H9 (cell line): ENCODE measurements around the gene TMEM178B. TPM values are rescaled to one million over a fixed set of nuclear protein-coding genes. Genes with fewer than 3 reads are reported as not detected.
A peak's percentile ranks its signal among the peaks of the same experiment; 100 is the strongest.

Source experiments
- DNase-seq: peaks from one replicate; pipeline ENCODE4 v3.0.0-alpha.2; 2017
- H2AFZ ChIP-seq: one replicate; pipeline ENCODE4 v1.6.1; 2013; ENCODE audit warnings: mild to moderate bottlenecking, low read length, control low read depth, moderate library complexity
- H2AK5ac ChIP-seq: 2 replicates; pipeline ENCODE4 v1.6.1; 2013; ENCODE audit warnings: low read length, control low read depth, mixed read lengths; ENCODE audit not compliant: insufficient read length
- H2BK120ac ChIP-seq: one replicate; pipeline ENCODE4 v1.6.1; 2013; ENCODE audit warnings: low read depth, mild to moderate bottlenecking, low read length, control low read depth, inconsistent platforms; ENCODE audit not compliant: poor library complexity, severe bottlenecking
- H2BK12ac ChIP-seq: 2 replicates; pipeline ENCODE4 v1.6.1; 2013; ENCODE audit warnings: low read length, control low read depth, mixed read lengths, low read depth; ENCODE audit not compliant: insufficient read length
- H2BK15ac ChIP-seq: 2 replicates; pipeline ENCODE4 v1.6.1; 2013; ENCODE audit warnings: low read depth, low read length, control low read depth
- H2BK20ac ChIP-seq: one replicate; pipeline ENCODE4 v1.6.1; 2013; ENCODE audit warnings: low read depth, mild to moderate bottlenecking, low read length, control low read depth, inconsistent platforms; ENCODE audit not compliant: poor library complexity, severe bottlenecking
- H2BK5ac ChIP-seq: 2 replicates; pipeline ENCODE4 v1.6.1; 2013; ENCODE audit warnings: low read length, control low read depth, mixed read lengths; ENCODE audit not compliant: insufficient read length
- H3K14ac ChIP-seq: 2 replicates; pipeline ENCODE4 v1.6.1; 2013; ENCODE audit warnings: low read length, control low read depth; ENCODE audit not compliant: insufficient read depth
- H3K18ac ChIP-seq: 2 replicates; pipeline ENCODE4 v1.6.1; 2013; ENCODE audit warnings: low read depth, mild to moderate bottlenecking, mixed read lengths, low read length, control low read depth; ENCODE audit not compliant: insufficient read length
- H3K23ac ChIP-seq: 2 replicates; pipeline ENCODE4 v1.6.1; 2013; ENCODE audit warnings: low read length, control low read depth, mixed read lengths, low read depth; ENCODE audit not compliant: insufficient read length
- H3K23me2 ChIP-seq: 2 replicates; pipeline ENCODE4 v1.6.1; 2013; ENCODE audit warnings: low read depth, mild to moderate bottlenecking, mixed read lengths, low read length, control low read depth; ENCODE audit not compliant: insufficient read length, poor library complexity, severe bottlenecking
- H3K27ac ChIP-seq: 2 replicates; pipeline ENCODE4 v1.5.1; 2013; ENCODE audit warnings: low read length, control low read depth, mixed read lengths, low read depth; ENCODE audit not compliant: insufficient read length
- H3K27me3 ChIP-seq: 2 replicates; pipeline ENCODE4 v1.6.1; 2013; ENCODE audit warnings: low read length, control low read depth, inconsistent platforms; ENCODE audit not compliant: insufficient read depth
- H3K4ac ChIP-seq: 2 replicates; pipeline ENCODE4 v1.6.1; 2013; ENCODE audit warnings: low read depth, mild to moderate bottlenecking, control low read depth, inconsistent platforms, low read length, moderate library complexity
- H3K4me1 ChIP-seq: 2 replicates; pipeline ENCODE4 v1.6.1; 2013; ENCODE audit warnings: low read length, control low read depth, inconsistent platforms; ENCODE audit not compliant: insufficient read depth
- H3K4me2 ChIP-seq: 2 replicates; pipeline ENCODE4 v1.6.1; 2013; ENCODE audit warnings: low read length, control low read depth, mixed read lengths; ENCODE audit not compliant: insufficient read length, insufficient read depth
- H3K56ac ChIP-seq: 2 replicates; pipeline ENCODE4 v1.6.1; 2013; ENCODE audit warnings: low read depth, mild to moderate bottlenecking, mixed read lengths, low read length, control low read depth; ENCODE audit not compliant: insufficient read length
- H3K79me1 ChIP-seq: 2 replicates; pipeline ENCODE4 v1.6.1; 2013; ENCODE audit warnings: low read depth, mild to moderate bottlenecking, moderate library complexity, low read length, control low read depth, inconsistent platforms; ENCODE audit not compliant: insufficient read depth, poor library complexity, severe bottlenecking
- H3K79me2 ChIP-seq: 2 replicates; pipeline ENCODE4 v1.6.1; 2013; ENCODE audit warnings: low read length, control low read depth, inconsistent platforms; ENCODE audit not compliant: insufficient read depth
- H3K9ac ChIP-seq: 2 replicates; pipeline ENCODE4 v1.6.1; 2013; ENCODE audit warnings: low read length, control low read depth, mixed read lengths; ENCODE audit not compliant: insufficient read length; ENCODE audit errors: extremely low read depth
- H3K9me3 ChIP-seq: one replicate; pipeline ENCODE4 v1.6.1; 2013; ENCODE audit warnings: low read depth, low read length, inconsistent platforms; ENCODE audit not compliant: control insufficient read depth
- H3T11ph ChIP-seq: one replicate; pipeline ENCODE4 v1.6.1; 2013; ENCODE audit warnings: mild to moderate bottlenecking, low read length, control low read depth, inconsistent platforms
- H4K20me1 ChIP-seq: one replicate; pipeline ENCODE4 v1.6.1; 2013; ENCODE audit not compliant: control insufficient read depth, insufficient read length, insufficient read depth
- H4K5ac ChIP-seq: 2 replicates; pipeline ENCODE4 v1.6.1; 2013; ENCODE audit warnings: low read depth, mild to moderate bottlenecking, mixed read lengths, low read length, control low read depth; ENCODE audit not compliant: insufficient read length
- H4K8ac ChIP-seq: replicated peaks from 2 replicates; pipeline ENCODE4 v1.6.1; 2013; ENCODE audit warnings: low read length, control low read depth, mixed read lengths, low read depth; ENCODE audit not compliant: insufficient read length
- H4K91ac ChIP-seq: 2 replicates; pipeline ENCODE4 v1.6.1; 2013; ENCODE audit warnings: low read depth, mild to moderate bottlenecking, moderate library complexity, mixed read lengths, low read length, control low read depth; ENCODE audit not compliant: insufficient read length
- H3K27ac Mint-ChIP-seq, 3 experiments: 2 replicates in 2 of 3; 3 replicates in 1 of 3; pipeline ENCODE4 v1.8.0; 2020 to 2021; ENCODE audit warnings: mixed read lengths in 3 of 3, mild to moderate bottlenecking in 1 of 3, moderate library complexity in 1 of 3
- H3K27me3 Mint-ChIP-seq: 2 replicates; pipeline ENCODE4 v1.8.0; 2021; ENCODE audit warnings: low read depth, mild to moderate bottlenecking, moderate library complexity, mixed read lengths
- H3K36me3 Mint-ChIP-seq, 3 experiments: 2 replicates in 2 of 3; 3 replicates in 1 of 3; pipeline ENCODE4 v1.8.0; 2020 to 2021; ENCODE audit warnings: low read depth in 3 of 3, mixed read lengths in 3 of 3; ENCODE audit not compliant: insufficient read depth in 1 of 3
- H3K4me1 Mint-ChIP-seq, 2 experiments: 2 replicates each; pipeline ENCODE4 v1.8.0; 2020; ENCODE audit warnings: mixed read lengths in 2 of 2
- H3K4me3 Mint-ChIP-seq, 2 experiments: 2 replicates in 1 of 2; 3 replicates in 1 of 2; pipeline ENCODE4 v1.8.0; 2020 to 2021; ENCODE audit warnings: mild to moderate bottlenecking in 2 of 2, mixed read lengths in 2 of 2, moderate library complexity in 1 of 2
- H3K9me3 Mint-ChIP-seq, 2 experiments: 2 replicates in 1 of 2; 3 replicates in 1 of 2; pipeline ENCODE4 v1.8.0; 2020; ENCODE audit warnings: mild to moderate bottlenecking in 2 of 2, mixed read lengths in 2 of 2, moderate library complexity in 1 of 2
- CTCF ChIP-seq: fragments of 200-600 bp; sonication (generic); conservative IDR thresholded peaks from 3 replicates; pipeline ENCODE4 v1.8.0; 2021; ENCODE audit warnings: antibody characterized with exemption, mild to moderate bottlenecking
- WGBS: extraction: QIAGEN DNeasy Blood & Tissue Kit; methylation state at CpG from one replicate; pipeline ENCODE4 v1.1.7; 2013; ENCODE audit warnings: missing lambda C conversion rate, low lambda C conversion rate, mixed read lengths; ENCODE audit not compliant: insufficient read length; ENCODE audit errors: extremely low coverage; 5-methylcytosine and 5-hydroxymethylcytosine counted together
- total RNA-seq: library from RNA; stranded (reverse); gene quantifications from 2 replicates; pipeline ENCODE4 v1.2.1, GENCODE V29; 2021

Gene TMEM178B
- total RNA-seq, 1 experiment from 2014 or later: 11.3 TPM

GRCh38 chr7:141262101-141263090 is 188.5 kb downstream of the TMEM178B start:
- H2BK12ac ChIP-seq: no peak overlapping the region
- TF ChIP-seq CTCF: peak; percentile 67
- H3K36me3 Mint-ChIP-seq: peaks cover 0 to 6% (median 0%) of the 10 kb centered on the region in 3 experiments; a peak in 1 of 7 replicates
- H3K27me3 ChIP-seq: no peaks in the 10 kb centered on the region
- no peak overlapping the region for H3K27ac ChIP-seq
- H3K4me2 ChIP-seq: no peak overlapping the region
- H3K4me1 ChIP-seq: no peaks in the 10 kb centered on the region
- H2BK5ac ChIP-seq: no peak overlapping the region
- no peaks in the 10 kb centered on the region for H4K20me1 ChIP-seq
- H2AFZ ChIP-seq: no peak overlapping the region
- H3K27ac Mint-ChIP-seq: no peak overlapping the region
- no peak overlapping the region for H4K5ac ChIP-seq
- H3K23me2 ChIP-seq: no peaks in the 10 kb centered on the region
- no peaks in the 10 kb centered on the region for H3K27me3 Mint-ChIP-seq
- no peaks in the 10 kb centered on the region for H3K79me2 ChIP-seq
- H3K4ac ChIP-seq: no peak overlapping the region
- H2BK20ac ChIP-seq: no peak overlapping the region
- no peaks in the 10 kb centered on the region for H3K9me3 ChIP-seq
- DNase-seq: no peak
- H3K9me3 Mint-ChIP-seq: peaks cover 0 to 7% of the 10 kb centered on the region in 2 experiments; a peak in 3 of 5 replicates
- no peak overlapping the region for H2BK120ac ChIP-seq
- no peak overlapping the region for H2BK15ac ChIP-seq
- no peaks in the 10 kb centered on the region; a peak in 1 of 4 replicates for H3K4me1 Mint-ChIP-seq
- no CpG with 5 or more reads among the region's 5 CpGs for WGBS
- H3T11ph ChIP-seq: no peak overlapping the region
- H2AK5ac ChIP-seq: no peak overlapping the region
- H3K4me3 Mint-ChIP-seq: no peak overlapping the region
- H3K79me1 ChIP-seq: no peaks in the 10 kb centered on the region
- no peak overlapping the region for H3K23ac ChIP-seq
- H4K91ac ChIP-seq: no peak overlapping the region
- H3K9ac ChIP-seq: no peak overlapping the region
- no peak overlapping the region for H3K14ac ChIP-seq
- no peak overlapping the region for H3K56ac ChIP-seq
- no peak overlapping the region for H3K18ac ChIP-seq
- H4K8ac ChIP-seq: no peak overlapping the region
